ENCODE data around the gene PRAMEF15.
"Not testable (repeated sequence)": the region's sequence is repeated elsewhere in the genome, so short reads cannot be mapped to it uniquely, and the experiment has no call there.

DNA sequence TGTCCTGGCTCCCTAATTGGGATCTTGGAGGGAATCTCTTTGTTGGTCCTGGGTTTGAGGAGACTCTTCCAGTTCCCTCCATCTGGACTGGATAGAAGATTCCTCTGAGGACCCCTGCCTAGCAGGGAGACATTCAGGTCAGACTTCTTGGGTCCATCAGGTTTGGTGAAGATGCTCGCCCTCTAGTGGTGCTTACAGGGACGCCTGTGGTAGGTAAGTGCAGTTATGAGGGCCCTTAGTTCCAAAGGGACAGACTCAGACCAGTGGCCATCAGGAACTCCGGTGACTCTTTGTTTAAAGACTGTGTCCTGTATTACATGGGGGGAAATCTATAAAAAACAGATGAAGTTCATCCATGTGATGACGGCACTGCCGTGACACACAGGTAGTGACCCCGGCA lies 38.4 kb upstream of the PRAMEF15 start:
- TF ChIP-seq, protein P1, sequence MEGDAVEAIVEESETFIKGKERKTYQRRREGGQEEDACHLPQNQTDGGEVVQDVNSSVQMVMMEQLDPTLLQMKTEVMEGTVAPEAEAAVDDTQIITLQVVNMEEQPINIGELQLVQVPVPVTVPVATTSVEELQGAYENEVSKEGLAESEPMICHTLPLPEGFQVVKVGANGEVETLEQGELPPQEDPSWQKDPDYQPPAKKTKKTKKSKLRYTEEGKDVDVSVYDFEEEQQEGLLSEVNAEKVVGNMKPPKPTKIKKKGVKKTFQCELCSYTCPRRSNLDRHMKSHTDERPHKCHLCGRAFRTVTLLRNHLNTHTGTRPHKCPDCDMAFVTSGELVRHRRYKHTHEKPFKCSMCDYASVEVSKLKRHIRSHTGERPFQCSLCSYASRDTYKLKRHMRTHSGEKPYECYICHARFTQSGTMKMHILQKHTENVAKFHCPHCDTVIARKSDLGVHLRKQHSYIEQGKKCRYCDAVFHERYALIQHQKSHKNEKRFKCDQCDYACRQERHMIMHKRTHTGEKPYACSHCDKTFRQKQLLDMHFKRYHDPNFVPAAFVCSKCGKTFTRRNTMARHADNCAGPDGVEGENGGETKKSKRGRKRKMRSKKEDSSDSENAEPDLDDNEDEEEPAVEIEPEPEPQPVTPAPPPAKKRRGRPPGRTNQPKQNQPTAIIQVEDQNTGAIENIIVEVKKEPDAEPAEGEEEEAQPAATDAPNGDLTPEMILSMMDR (IDR thresholded peaks at IDR 0.05; ENCODE audit: low read length), result not testable (repeated sequence)
- TF ChIP-seq EZH2 (optimal IDR thresholded peaks at IDR 0.05; ENCODE audit: low read depth, low read length), result not testable (repeated sequence)
